ENCODE data around the gene CUL2. TPM values are rescaled to one million over a fixed set of nuclear protein-coding genes. Genes with fewer than 3 reads are reported as not detected.

Gene CUL2
- total and polyA plus RNA-seq, 2 experiments from 2014 or later, result 25.8 to 34.4 TPM

DNA sequence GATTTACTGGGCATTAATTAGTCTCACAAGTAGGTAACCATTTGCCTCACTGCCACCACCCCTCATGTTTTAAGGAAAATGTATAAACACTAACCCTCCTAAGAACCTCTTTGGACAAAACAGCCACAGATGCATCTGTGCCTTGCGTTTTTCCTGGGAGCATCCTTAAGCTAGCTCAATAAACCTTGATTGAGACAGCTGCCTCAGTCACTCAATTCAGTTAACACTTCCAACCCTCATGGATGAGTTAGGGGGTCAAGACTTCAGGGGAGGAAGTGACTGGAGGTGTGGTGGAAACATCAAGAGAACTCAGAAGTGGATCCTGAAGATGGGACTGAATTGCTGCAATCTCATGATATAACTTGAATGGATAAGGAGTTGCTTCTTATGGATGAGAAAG is 31.5 kb downstream of the CUL2 start:
- Histone ChIP-seq H4K20me1 (ENCODE audit: insufficient read depth, poor library complexity, severe bottlenecking) (no peaks in the 10 kb centered on the region), H3K79me2 (no peaks in the 10 kb centered on the region), H3K9me3 (ENCODE audit: low read depth) (no peaks in the 10 kb centered on the region), H3K27me3 (no peaks in the 10 kb centered on the region), H2AFZ (no peak overlapping the region), H3K9me2 (replicated peaks; ENCODE audit: insufficient read depth) (no peaks in the 10 kb centered on the region), H3K36me3 (replicated peaks; ENCODE audit: insufficient read depth, low read depth) (no peaks in the 10 kb centered on the region), H3K4me3 (no peak overlapping the region), H3K27ac (no peak overlapping the region), H3K4me2 (no peak overlapping the region), H3K4me1 (ENCODE audit: insufficient read depth) (no peaks in the 10 kb centered on the region)
- TF ChIP-seq, protein P1, sequence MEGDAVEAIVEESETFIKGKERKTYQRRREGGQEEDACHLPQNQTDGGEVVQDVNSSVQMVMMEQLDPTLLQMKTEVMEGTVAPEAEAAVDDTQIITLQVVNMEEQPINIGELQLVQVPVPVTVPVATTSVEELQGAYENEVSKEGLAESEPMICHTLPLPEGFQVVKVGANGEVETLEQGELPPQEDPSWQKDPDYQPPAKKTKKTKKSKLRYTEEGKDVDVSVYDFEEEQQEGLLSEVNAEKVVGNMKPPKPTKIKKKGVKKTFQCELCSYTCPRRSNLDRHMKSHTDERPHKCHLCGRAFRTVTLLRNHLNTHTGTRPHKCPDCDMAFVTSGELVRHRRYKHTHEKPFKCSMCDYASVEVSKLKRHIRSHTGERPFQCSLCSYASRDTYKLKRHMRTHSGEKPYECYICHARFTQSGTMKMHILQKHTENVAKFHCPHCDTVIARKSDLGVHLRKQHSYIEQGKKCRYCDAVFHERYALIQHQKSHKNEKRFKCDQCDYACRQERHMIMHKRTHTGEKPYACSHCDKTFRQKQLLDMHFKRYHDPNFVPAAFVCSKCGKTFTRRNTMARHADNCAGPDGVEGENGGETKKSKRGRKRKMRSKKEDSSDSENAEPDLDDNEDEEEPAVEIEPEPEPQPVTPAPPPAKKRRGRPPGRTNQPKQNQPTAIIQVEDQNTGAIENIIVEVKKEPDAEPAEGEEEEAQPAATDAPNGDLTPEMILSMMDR (IDR thresholded peaks at IDR 0.05; ENCODE audit: poor library complexity), result no peak
- TF ChIP-seq EZH2phosphoT487 (IDR thresholded peaks at IDR 0.05; ENCODE audit: low read depth, severe bottlenecking, unreplicated experiment) (no peak), EZH2 (IDR thresholded peaks at IDR 0.05; ENCODE audit: borderline replicate concordance) (no peak)
- DNase-seq (ENCODE audit: low spot score), result no peak
- 64% methylated on average over 1 of the region's 1 CpG for WGBS (ENCODE audit: low lambda C conversion rate, missing lambda C conversion rate)

DNA sequence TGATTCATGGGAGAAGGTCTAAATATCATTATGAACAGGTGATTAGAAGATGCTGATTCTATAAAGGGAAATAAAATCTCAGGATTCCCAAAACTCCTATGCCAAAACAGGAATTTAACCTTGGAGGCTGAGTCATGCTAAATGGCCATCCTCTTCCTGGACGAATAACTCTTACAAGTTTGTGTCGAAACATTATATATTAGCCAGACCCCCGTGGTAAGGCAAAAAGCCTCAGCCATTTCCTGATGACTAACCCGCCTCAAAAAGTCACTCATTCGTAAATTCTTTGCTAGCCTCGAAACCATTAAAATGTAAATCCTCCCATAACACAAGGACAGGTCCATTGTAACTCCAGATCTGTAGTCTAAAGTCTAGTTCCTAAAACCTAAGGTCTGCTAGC is 32.0 kb downstream of the CUL2 start:
- Histone ChIP-seq H3K27ac (no peak overlapping the region), H3K27me3 (no peaks in the 10 kb centered on the region), H3K9me2 (replicated peaks; ENCODE audit: insufficient read depth) (no peaks in the 10 kb centered on the region), H3K36me3 (replicated peaks; ENCODE audit: insufficient read depth, low read depth) (no peaks in the 10 kb centered on the region), H3K9me3 (ENCODE audit: low read depth) (no peaks in the 10 kb centered on the region), H3K4me3 (no peak overlapping the region), H4K20me1 (ENCODE audit: insufficient read depth, poor library complexity, severe bottlenecking) (no peaks in the 10 kb centered on the region), H3K4me2 (no peak overlapping the region), H3K79me2 (no peaks in the 10 kb centered on the region), H2AFZ (no peak overlapping the region), H3K4me1 (ENCODE audit: insufficient read depth) (no peaks in the 10 kb centered on the region)
- no peak for DNase-seq (ENCODE audit: low spot score)
- TF ChIP-seq EZH2 (IDR thresholded peaks at IDR 0.05; ENCODE audit: borderline replicate concordance), result no peak
- no peak for TF ChIP-seq EZH2phosphoT487 (IDR thresholded peaks at IDR 0.05; ENCODE audit: low read depth, severe bottlenecking, unreplicated experiment)
- TF ChIP-seq, protein P1 (IDR thresholded peaks at IDR 0.05; ENCODE audit: poor library complexity), result no peak
- 68% methylated on average over 6 of the region's 6 CpGs for WGBS (ENCODE audit: low lambda C conversion rate, missing lambda C conversion rate)

DNA sequence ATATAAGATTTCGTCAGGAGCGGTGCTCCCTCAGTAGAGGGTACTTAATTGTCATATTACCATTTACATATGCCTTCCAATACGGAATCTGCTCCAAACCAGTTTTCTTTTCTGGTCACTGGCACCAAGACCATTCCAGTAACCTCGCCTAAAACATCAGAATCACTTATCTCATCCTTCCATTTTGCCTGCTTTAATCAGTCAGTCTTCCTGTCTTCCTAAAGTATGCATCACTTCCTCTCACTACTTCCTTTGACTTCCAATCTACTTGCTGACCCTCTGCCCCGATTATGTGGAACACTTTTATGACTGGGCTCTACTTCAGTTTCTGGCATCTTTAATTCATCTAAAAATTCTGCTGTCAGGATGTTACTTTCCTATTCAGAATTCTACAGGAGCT is 33.5 kb downstream of the CUL2 start:
- no peaks in the 10 kb centered on the region for H3K36me3 ChIP-seq (replicated peaks; ENCODE audit: insufficient read depth, low read depth)

More for the DNA sequence above, 33.5 kb downstream of the CUL2 start:
- WGBS (ENCODE audit: low lambda C conversion rate, missing lambda C conversion rate), result 89% methylated on average over 5 of the region's 5 CpGs
- no peaks in the 10 kb centered on the region for H3K9me2 ChIP-seq (replicated peaks; ENCODE audit: insufficient read depth)
- H4K20me1 ChIP-seq (ENCODE audit: insufficient read depth, poor library complexity, severe bottlenecking), result no peaks in the 10 kb centered on the region
- H3K4me2 ChIP-seq, result no peak overlapping the region
- H3K79me2 ChIP-seq, result no peaks in the 10 kb centered on the region
- H3K9me3 ChIP-seq (ENCODE audit: low read depth), result no peaks in the 10 kb centered on the region
- TF ChIP-seq EZH2phosphoT487 (IDR thresholded peaks at IDR 0.05; ENCODE audit: low read depth, severe bottlenecking, unreplicated experiment) (no peak), EZH2 (IDR thresholded peaks at IDR 0.05; ENCODE audit: borderline replicate concordance) (no peak)
- TF ChIP-seq, protein P1 (IDR thresholded peaks at IDR 0.05; ENCODE audit: poor library complexity), result no peak
- DNase-seq (ENCODE audit: low spot score), result no peak
- no peak overlapping the region for H3K27ac ChIP-seq
- H3K4me3 ChIP-seq, result no peak overlapping the region
- no peaks in the 10 kb centered on the region for H3K27me3 ChIP-seq
- no peak overlapping the region for H2AFZ ChIP-seq
- no peaks in the 10 kb centered on the region for H3K4me1 ChIP-seq (ENCODE audit: insufficient read depth)

Measured in hepatocyte (in vitro differentiated cells).